Measurements from ENCODE around the gene GNL2.

Gene GNL2

DNA sequence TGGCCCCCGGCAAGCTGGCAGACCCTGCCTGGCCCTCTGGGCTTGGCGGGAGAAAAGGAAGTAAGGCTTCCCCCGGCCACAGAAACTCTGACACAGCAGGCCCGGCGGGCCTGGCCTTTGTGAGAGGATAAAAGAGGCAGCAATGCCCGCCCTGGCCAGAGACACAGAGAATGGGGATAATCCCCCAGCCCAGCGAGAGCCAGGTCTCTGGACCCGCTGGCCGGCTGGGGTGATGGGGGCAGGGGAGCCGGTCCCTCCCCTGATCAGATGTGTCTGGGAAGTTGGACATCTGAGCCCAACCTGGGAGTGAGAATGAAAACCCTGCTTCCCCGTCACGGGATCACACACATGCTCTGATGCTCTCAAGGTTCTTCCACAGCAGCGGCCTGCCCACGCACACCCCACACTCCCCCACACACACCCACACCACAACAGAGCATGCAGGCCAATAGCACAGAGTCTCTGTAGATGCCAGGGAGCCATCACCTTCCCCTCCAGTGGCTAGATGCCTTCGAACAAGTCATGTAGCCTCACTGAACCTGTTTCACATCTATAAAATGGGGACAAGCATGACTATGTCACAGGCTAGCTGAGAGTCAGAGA is 34.8 kb upstream of the GNL2 start:
- peaks cover 25% of the 10 kb centered on the region; the same call in 1 of the 2 replicates for H3K27me3 ChIP-seq (ENCODE audit: insufficient read depth, low read depth)
- H3K27ac ChIP-seq: no peak overlapping the region
- no peak overlapping the region for H3K4me3 ChIP-seq (IDR thresholded peaks at IDR 0.05; ENCODE audit: insufficient read depth, low read depth, low read length)
- no peak overlapping the region for H3K4me2 ChIP-seq
- no peak overlapping the region for H3K9ac ChIP-seq
- TF ChIP-seq, protein P1, sequence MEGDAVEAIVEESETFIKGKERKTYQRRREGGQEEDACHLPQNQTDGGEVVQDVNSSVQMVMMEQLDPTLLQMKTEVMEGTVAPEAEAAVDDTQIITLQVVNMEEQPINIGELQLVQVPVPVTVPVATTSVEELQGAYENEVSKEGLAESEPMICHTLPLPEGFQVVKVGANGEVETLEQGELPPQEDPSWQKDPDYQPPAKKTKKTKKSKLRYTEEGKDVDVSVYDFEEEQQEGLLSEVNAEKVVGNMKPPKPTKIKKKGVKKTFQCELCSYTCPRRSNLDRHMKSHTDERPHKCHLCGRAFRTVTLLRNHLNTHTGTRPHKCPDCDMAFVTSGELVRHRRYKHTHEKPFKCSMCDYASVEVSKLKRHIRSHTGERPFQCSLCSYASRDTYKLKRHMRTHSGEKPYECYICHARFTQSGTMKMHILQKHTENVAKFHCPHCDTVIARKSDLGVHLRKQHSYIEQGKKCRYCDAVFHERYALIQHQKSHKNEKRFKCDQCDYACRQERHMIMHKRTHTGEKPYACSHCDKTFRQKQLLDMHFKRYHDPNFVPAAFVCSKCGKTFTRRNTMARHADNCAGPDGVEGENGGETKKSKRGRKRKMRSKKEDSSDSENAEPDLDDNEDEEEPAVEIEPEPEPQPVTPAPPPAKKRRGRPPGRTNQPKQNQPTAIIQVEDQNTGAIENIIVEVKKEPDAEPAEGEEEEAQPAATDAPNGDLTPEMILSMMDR (conservative IDR thresholded peaks at IDR 0.05; ENCODE audit: low read depth, low read length): no peak
- no peak overlapping the region for H2AFZ ChIP-seq (ENCODE audit: low read depth)
- H3K4me1 ChIP-seq (ENCODE audit: low read depth, poor library complexity, severe bottlenecking): peaks cover 21% of the 10 kb centered on the region
- no peaks in the 10 kb centered on the region for H3K79me2 ChIP-seq (ENCODE audit: insufficient read depth, low read depth)
- H4K20me1 ChIP-seq (ENCODE audit: insufficient read depth): no peaks in the 10 kb centered on the region
- H3K36me3 ChIP-seq (ENCODE audit: insufficient read depth): no peaks in the 10 kb centered on the region

DNA sequence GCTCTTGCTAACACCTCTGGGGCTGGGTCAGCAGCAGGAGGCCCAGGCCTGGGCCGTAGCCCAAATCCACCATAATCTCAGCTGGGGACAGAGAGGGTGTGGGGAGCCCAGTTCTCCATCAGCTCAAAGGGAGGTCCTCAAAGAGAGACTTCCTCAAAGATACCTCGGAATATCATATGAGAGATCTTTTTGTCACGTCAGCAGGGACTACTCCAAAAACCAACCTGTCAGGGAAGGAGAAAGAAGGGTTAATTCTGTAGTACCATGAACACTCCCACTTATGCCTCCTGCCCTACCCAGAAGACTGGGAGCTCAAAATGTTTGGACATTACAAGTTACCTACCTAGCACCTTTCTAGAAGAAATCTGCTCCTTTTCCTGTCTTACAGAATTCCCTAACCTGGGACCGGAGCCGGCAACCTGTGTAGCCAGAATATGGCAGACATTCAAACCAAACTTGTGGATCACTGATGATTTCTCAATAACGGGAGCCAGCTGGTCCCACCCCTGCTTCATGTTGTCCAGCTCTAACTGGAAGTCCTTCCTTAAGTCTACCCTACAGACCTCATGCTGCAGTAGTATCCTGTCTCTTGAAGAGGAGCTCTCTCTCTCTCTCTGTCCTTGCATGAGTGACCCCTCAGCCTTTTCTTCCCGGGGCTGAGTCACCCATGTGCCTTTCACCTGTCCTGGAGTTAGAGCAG is 34.1 kb upstream of the GNL2 start:
- no peaks in the 10 kb centered on the region for H4K20me1 ChIP-seq (ENCODE audit: insufficient read depth)
- TF ChIP-seq, protein P1 (conservative IDR thresholded peaks at IDR 0.05; ENCODE audit: low read depth, low read length): no peak
- H3K36me3 ChIP-seq (ENCODE audit: insufficient read depth): no peaks in the 10 kb centered on the region
- no peak overlapping the region for H3K27ac ChIP-seq
- H2AFZ ChIP-seq (ENCODE audit: low read depth): no peak overlapping the region
- no peak overlapping the region for H3K4me3 ChIP-seq (IDR thresholded peaks at IDR 0.05; ENCODE audit: insufficient read depth, low read depth, low read length)
- peaks cover 21% of the 10 kb centered on the region for H3K4me1 ChIP-seq (ENCODE audit: low read depth, poor library complexity, severe bottlenecking)
- no peak overlapping the region for H3K4me2 ChIP-seq
- no peak overlapping the region for H3K9ac ChIP-seq
- peaks cover 25% of the 10 kb centered on the region; the same call in 1 of the 2 replicates for H3K27me3 ChIP-seq (ENCODE audit: insufficient read depth, low read depth)
- H3K79me2 ChIP-seq (ENCODE audit: insufficient read depth, low read depth): no peaks in the 10 kb centered on the region

GRCh38 chr1:37629008-37629407 is 33.3 kb upstream of the GNL2 start:
- H3K4me2 ChIP-seq: no peak overlapping the region
- no peaks in the 10 kb centered on the region for H4K20me1 ChIP-seq (ENCODE audit: insufficient read depth)
- no peaks in the 10 kb centered on the region for H3K79me2 ChIP-seq (ENCODE audit: insufficient read depth, low read depth)
- H3K27me3 ChIP-seq (ENCODE audit: insufficient read depth, low read depth): peaks cover 23% of the 10 kb centered on the region; the same call in 1 of the 2 replicates
- H3K4me3 ChIP-seq (IDR thresholded peaks at IDR 0.05; ENCODE audit: insufficient read depth, low read depth, low read length): no peak overlapping the region
- no peaks in the 10 kb centered on the region for H3K36me3 ChIP-seq (ENCODE audit: insufficient read depth)
- TF ChIP-seq, protein P1 (conservative IDR thresholded peaks at IDR 0.05; ENCODE audit: low read depth, low read length): no peak
- peaks cover 21% of the 10 kb centered on the region for H3K4me1 ChIP-seq (ENCODE audit: low read depth, poor library complexity, severe bottlenecking)
- H2AFZ ChIP-seq (ENCODE audit: low read depth): no peak overlapping the region
- H3K27ac ChIP-seq: no peak overlapping the region
- no peak overlapping the region for H3K9ac ChIP-seq

DNA sequence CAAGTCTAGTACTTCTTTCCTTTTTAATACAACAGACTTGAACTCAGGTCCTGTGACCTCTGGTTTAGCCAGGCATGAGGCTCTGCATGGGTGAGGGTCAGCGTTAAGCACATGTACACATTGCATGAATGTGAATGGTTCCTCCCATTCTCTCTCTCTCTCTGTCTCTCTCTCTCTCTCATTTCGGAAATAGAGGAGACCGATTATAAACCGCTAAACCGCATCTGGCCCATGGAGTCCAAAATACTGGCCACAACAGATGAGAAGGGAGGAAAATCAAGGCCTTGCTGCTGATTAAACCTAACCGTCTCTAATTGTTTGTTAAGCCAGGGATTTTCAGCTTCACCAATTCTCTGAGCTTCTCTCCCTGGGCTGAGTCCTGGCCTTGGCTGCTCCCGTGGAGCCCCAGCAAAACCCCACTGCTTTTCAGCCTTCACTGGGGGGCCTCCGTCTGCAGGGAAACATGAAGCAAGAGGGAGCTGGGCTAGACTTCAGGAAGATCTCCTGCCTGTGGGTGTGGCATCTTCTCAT is 32.4 kb upstream of the GNL2 start:
- Histone ChIP-seq H4K20me1 (ENCODE audit: insufficient read depth) (no peaks in the 10 kb centered on the region), H3K79me2 (ENCODE audit: insufficient read depth, low read depth) (no peaks in the 10 kb centered on the region), H3K9ac (no peak overlapping the region), H3K4me3 (IDR thresholded peaks at IDR 0.05; ENCODE audit: insufficient read depth, low read depth, low read length) (no peak overlapping the region), H2AFZ (ENCODE audit: low read depth) (peak overlapping the region; percentile 7; the same call in 1 of the 2 replicates), H3K36me3 (ENCODE audit: insufficient read depth) (no peaks in the 10 kb centered on the region), H3K4me2 (peak overlapping the region; percentile 33), H3K27me3 (ENCODE audit: insufficient read depth, low read depth) (peaks cover 17% of the 10 kb centered on the region; the same call in 1 of the 2 replicates), H3K4me1 (ENCODE audit: low read depth, poor library complexity, severe bottlenecking) (peaks cover 21% of the 10 kb centered on the region), H3K27ac (no peak overlapping the region)
- TF ChIP-seq, protein P1 (conservative IDR thresholded peaks at IDR 0.05; ENCODE audit: low read depth, low read length): no peak
